ENCODE results near the gene NCR2. TPM values are rescaled to one million over a fixed set of nuclear protein-coding genes. Genes with fewer than 3 reads are reported as not detected.

NCR2 gene
- total RNA-seq, 1 experiment from 2014 or later, result not detected

- no peak for DNase-seq (ENCODE audit: low read depth)
Measured at GRCh38 chr6:41359617-41360313, 24.4 kb downstream of the NCR2 start.

DNA sequence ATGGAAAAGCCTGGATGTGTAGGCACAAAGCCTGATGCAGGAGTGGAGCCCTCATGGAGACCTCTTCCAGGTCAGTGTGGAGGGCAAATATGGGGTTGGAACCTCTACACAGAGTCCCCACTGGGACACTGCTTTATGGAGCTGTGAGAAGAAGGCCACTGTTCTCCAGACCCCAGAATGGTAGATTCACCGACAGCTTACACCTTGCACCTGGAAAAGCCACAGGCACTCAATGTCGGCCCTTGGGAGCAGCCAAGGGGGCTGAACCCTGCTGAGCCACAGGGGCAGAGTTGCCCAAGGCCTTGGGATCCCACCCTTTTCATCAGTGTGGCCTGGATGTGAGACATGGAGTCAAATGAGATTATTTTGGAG, 24.9 kb downstream of the NCR2 start:
- DNase-seq (ENCODE audit: low read depth), result no peak

- DNase-seq (ENCODE audit: low read depth), result no peak
Measured at GRCh38 chr6:41366150-41366549, 30.7 kb downstream of the NCR2 start.

- DNase-seq (ENCODE audit: low read depth), result no peak
Measured at GRCh38 chr6:41367061-41367460, 31.7 kb downstream of the NCR2 start.

GRCh38 chr6:41367700-41368099, 32.3 kb downstream of the NCR2 start:
- DNase-seq (ENCODE audit: low read depth), result peak; percentile 28

DNA sequence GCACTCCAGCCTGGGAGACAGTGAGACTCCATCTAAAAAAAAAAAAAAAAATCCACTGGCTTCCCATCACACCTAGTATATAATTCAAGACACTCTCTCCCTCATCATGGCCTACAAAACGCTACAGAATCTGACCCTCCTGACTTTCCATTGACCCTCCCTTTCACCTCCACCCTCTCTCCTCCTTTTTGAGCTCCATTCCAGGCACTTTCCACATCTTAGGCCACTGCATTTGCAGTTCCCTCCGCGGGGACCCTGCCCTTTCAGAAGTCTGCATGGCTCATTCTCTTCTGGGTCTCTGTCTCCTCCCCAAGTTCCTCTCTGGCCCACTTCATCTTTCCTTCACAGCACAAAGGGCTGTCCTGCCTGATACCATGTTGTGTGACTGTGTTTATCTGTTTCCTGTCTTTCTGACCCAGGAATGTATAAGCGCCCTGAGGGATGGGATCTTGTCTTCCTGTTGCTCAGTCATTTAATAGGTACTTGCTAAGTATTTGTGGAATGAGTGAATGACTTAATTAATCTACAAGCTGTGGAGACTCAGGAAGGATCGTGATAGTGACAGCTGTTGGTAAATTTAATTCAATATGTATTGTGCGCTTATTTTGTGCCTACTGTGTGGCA, 35.2 kb downstream of the NCR2 start:
- DNase-seq (ENCODE audit: low read depth), result no peak

- peak; percentile 14 for DNase-seq (ENCODE audit: low read depth)
Measured at GRCh38 chr6:41371461-41371991, 36.1 kb downstream of the NCR2 start.

DNA sequence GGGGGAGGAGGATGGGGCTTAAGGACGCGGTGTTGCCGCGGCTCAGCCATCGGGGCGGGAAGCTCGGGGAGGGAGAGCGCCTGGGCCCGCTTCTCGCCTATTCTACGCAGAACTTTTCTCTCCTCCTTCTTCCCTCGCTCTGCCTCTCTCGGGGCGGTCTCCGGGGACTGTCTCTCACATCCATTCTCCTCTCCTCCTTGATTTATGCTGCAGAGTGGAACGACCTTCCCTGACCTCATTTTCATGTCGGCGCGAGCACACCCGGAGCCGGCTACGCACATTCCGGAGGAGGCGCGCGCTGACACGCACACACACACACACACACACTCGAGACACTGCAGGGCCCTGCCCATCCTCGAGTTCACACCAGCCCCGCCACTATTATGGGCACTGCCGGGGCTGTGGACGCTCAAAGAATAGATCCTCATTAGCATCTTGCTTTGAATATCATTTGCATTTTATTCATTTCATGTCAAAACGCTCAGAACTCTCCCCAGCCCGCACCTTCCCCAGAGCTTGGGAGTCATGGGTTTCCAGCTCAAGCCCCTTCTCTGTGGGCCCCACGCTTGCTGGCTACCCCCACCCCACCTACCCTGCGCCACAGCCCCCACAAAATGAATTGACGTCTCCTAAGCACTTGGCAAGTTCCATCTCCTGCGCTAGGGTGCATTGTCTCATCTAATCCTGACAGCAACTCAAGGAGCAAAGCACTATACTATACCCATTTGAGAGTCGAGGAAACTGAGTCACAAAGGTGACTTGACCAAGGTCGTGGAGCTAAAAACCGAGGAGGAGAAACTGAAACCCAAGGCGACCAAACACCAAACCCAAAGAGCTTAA, 36.8 kb downstream of the NCR2 start:
- no peak for DNase-seq (ENCODE audit: low read depth)

DNA sequence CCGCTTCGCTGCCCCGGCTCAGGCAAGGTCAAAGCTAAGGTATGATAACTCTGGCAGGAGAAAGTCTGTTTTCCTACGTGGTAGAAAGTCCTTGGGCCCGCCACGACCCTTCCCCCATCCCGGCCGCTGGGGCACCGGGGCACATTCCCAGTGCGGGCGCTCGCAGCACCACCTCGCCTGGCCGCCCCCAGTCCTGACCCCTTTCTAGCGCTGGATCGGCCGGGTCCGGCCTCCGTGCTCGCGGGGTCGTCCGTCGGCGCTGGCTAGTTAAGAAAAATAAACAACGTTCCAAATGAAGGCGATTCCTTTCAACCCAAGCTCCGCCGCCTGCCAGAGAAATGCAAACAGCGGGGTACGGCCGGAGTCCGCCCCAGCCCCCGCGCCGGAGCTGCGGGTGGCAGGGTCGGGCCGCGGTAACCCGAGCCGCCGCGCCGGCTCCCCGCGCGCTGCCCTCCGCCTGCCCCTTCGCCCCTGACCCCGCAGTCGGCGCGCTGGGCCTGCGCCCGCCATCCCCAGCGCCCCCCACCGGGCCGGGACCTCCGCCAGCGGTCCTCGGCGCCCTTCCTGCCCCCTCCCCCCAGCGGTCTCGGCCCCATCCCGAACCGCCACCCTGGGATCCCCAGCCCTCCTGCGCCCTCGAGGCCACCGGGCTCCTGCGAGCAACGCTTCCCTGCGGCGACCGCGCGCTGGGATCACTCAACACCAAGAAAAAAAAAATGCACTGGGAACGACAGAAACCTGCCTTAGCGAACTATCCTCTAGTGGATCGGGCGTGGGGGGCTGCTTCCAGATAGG, 37.6 kb downstream of the NCR2 start:
- no peak for DNase-seq (ENCODE audit: low read depth)

DNA sequence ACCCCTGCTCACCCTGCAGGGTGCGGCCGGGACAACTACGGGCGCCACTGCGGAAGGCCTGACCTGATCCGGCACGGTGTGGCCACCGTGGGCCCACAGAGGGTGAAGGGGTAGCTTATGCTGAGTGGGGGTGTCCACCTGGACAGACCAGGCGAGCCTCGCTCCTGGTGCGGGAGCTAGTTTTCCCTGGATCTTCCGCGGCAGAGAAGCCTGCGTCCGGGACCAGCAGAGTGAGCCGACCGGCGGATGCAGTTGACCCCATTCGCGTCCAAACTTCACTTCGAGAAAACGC, 38.2 kb downstream of the NCR2 start:
- DNase-seq (ENCODE audit: low read depth), result no peak

DNA sequence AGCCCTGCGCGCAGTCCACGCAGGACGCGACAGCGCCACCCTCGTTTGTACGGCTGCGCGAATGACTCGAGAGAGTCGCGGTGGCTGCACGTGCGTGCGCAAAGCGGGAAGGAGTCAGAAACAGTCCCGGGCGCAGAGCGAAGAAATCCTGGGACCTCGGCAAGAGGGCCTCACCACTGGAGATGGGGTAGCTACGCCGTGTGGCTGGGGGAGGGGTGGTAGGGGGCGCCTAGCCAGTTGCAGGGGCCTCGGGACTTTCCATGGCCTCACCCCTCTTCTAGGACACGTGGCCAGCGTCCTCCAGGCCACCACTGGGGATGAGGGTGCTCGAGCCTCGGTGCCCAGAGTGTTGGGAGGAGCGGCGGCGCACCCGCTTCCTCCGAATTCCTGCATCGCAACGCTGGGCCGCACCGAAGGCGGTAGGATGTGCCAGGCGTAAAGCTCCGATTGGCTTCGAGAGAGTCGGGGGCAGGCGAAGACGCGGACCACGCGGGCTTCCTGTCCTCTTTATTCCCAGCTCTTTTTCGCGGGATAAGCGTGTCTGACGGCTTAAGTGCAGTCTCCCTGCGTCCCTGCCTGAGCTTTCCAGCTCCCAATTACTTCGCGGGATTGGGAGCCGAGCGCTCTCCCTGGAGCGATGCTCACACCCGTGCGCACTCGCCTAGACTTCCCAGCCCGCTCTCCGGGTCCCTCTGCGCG, 38.7 kb downstream of the NCR2 start:
- DNase-seq (ENCODE audit: low read depth), result no peak

DNA sequence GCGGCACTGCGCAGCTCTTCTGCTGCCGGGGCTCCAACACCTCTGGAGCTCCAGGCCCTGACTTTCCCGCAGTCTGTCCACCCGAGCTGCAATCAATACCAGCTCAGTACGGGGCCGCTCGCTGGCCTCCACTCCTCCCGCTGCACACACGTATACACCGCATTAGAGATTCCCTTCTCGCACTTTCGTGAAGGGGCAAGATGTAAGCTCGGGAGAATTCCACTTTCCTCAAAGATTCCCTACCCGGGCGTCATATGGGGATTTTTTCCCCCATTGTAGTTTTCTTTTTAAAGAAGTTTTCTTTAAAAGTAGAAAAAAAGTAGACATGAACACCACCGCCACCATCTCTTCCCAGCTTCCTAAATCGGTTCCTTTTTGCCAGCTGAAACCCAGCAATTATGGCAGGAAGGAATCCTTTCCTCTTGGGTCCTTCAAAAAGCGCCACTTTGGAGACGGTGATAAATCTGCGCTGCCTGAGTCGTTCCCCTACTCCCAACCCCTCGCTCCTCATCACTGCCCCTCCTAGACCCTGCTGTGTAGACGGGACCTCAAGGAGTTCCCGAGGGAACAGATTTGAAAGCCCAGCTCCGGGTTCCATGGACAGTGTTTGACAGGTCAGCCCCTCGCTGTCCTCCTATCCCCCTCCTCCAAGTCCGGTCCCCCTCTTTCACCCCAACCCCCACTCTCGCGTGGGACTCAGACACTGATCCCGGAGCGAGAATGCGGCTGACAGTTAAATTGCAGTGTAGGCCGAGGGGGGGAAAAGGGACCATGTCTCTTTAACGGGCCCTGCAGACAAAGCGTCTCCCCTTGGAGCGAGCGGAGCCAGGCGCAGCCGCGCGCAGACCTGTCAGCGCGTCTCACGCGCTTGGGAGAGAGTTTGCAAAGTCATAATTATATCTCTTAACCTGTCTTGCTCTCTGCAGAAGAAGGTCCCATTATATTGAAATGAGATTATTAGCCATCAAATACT, 39.5 kb downstream of the NCR2 start:
- DNase-seq (ENCODE audit: low read depth), result no peak

DNA sequence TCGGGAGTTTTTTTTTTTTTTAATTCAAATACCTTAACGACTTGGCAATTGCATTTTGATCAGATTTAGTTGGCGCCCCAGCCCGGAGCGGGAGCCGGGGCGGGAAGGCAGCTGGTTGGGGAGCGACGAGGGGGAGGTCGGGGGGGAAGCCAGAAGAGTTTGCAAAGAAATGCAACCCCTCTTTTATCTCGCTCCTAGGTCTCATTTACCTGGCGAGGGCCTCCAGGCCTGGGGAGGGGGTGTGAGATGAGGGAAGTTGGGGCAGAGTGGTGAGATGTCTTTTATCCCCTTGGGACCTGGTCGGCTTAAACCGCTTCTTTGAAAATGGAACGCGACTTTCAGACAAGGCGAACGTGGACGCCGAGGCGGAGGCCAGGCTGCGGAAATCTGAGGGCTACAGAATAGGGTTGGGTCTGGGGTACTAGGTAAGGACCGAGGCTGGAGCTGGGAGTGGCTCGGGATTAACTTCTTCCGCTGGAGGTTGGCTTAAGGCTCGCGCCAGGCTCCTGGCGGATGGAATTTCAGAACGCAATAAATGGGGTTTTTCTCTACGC, 40.3 kb downstream of the NCR2 start:
- no peak for DNase-seq (ENCODE audit: low read depth)

- no peak for DNase-seq (ENCODE audit: low read depth)
Measured at GRCh38 chr6:41376176-41376575, 40.8 kb downstream of the NCR2 start.

DNA sequence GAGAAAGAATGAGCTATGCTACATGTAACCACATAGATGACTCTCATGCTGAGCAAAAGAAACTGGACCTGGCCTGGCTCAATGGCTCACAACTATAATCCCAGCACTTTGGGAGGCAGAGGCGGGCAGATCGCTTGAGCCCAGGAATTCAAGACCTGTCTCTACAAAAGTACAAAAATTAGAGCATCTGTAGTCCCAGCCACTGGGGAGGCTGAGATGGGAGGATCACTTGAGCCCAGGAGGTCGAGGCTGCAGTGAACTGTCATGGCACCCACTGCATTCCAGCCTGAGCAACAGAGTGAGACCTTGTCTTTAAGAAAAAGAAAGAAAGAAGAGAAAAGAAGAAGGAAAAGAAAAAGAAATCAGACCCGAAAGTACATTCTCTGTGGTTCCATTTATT, 41.7 kb downstream of the NCR2 start:
- no peak for DNase-seq (ENCODE audit: low read depth)

DNA sequence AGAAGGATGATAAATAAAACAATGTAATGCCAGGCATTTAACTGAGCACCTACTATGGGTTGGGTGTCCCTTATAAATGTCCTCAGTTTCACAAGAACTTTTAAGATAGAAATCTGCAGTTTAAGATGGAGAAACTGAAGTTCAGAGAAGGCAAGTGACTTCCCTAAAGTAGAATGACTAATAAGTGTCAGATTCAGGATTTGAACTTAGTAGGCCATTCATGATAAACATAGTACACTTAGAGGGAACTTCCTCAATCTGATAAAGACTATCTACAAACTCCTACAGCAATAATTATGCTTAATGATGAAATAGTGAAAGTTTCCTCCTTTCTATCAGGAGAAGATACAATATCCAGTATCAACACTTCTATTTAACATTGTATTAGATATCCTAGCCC, 43.9 kb downstream of the NCR2 start:
- DNase-seq (ENCODE audit: low read depth), result no peak

DNA sequence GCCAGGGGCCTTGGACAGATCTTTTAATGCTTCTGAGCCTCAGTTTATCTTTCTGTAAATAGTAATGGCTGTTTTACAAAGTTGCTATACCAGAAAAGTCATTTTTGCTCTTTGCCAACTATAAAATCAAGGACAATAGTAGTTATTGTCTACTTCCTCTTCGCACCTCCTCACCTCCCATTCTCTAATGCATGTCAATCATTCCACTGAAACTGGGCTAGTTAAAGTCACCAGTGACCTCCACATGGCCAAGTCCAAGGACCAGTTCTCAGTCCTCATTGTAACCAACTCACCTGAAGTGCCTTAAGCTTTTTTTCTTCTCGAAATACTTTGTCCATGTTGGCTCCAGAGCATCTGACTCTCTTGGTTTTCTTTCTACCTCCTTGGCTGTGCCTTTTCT, 51.2 kb downstream of the NCR2 start:
- DNase-seq (ENCODE audit: low read depth), result no peak

GRCh38 chr6:41392246-41392645, 56.8 kb downstream of the NCR2 start:
- no peak for DNase-seq (ENCODE audit: low read depth)

DNA sequence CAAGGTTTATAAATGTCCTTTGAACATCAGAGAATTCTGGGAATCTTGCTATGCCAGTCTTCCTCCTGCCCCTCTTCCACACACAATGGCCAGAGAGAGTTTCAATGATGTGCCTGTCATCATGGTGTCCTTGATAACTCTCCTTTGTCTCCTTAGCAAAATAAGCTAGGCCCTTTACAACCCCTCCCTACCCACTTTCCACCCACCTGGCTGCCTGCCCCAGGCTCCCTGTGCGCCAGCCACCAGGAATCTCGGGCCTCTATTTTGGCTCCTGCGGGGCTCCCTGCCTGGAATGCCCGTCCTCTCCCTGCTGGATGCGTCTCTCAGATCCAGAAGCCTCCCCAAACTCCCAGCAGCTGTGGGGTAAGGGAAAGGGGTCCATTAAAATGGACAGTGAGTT, 60.9 kb downstream of the NCR2 start:
- DNase-seq (ENCODE audit: low read depth), result no peak

GRCh38 chr6:41399424-41399823, 64.0 kb downstream of the NCR2 start:
- DNase-seq (ENCODE audit: low read depth), result no peak

All from LHCN-M2 (cell line).